ENCODE measurements around the gene PLD6. TPM values are rescaled to one million over a fixed set of nuclear protein-coding genes. Genes with fewer than 3 reads are reported as not detected.
A peak's percentile ranks its signal among the peaks of the same experiment; 100 is the strongest.

The PLD6 gene
- total and polyA plus RNA-seq, 10 donors, result 1.4 to 5.6 (median 3.5) TPM

DNA sequence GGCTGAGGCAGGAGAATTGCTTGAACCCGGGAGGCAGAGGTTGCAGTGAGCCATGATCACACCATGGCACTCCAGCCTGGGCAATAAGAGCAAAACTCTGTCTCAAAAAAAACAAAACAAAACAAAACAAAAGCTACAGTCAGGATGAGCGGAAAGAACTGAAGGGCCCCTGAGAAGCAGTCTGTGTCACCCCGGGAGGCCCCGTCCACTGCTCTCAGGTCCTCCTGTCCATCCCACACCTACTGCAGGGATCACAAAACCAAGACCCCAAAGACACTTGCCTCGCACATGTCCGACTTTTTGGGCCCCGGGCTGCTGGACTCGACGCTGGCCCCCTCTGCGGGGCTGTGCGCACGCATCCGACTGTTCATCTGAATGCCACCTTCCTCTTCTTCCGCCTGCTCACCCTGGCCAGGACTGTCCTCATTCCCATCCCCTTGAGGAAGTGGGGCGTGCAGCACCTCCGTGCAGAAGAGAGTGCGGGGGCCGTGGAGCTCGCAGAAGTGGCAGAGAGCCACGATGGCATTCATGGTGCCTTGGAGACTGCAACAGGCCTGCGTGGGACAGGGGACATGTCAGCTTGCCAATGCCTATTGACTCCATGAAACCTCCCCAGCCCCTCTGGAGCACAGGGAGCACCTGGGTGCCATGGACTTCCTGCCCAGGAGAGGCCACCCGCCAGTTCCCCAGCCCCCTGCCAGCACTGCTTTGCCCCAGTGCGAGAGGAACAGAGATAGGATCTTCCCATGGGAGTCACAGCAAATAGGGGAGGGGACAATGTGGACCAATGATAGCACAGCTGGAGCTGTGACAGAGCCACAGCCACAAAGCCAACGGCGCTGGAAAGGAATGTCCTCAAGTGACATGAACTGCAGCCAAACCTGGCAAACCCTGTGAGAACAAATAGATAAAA, 21.7 kb upstream of the PLD6 start:
- Histone ChIP-seq H3K27ac (peak overlapping the region in 3 of 8 donors; percentile 48 to 80 (median 65)), H3K36me3 (peaks cover 4 to 100% (median 99%) of the 10 kb centered on the region in 6 donors), H3K4me1 (peaks cover 4 to 49% (median 24%) of the 10 kb centered on the region in 6 donors), H3K4me3 (no peak overlapping the region), H3K27me3 (replicated peaks in 1 of 7) (no peaks in the 10 kb centered on the region), H3K9me3 (no peaks in the 10 kb centered on the region)
- 90 to 96% (median 92%) methylated on average over 22 to 25 of the region's 25 CpGs for WGBS, 5 donors
- DNase-seq, result peak; percentile 58
- intact Hi-C loops (cut with DNase I; ENCODE audit: low total_unique reads), result no loop called here
- TF ChIP-seq POLR2A (IDR thresholded peaks at IDR 0.05) (no peak), POLR2AphosphoS5 (IDR thresholded peaks at IDR 0.05) (peak in 1 of 3 donors; percentile 44)
- TF ChIP-seq, protein P1, sequence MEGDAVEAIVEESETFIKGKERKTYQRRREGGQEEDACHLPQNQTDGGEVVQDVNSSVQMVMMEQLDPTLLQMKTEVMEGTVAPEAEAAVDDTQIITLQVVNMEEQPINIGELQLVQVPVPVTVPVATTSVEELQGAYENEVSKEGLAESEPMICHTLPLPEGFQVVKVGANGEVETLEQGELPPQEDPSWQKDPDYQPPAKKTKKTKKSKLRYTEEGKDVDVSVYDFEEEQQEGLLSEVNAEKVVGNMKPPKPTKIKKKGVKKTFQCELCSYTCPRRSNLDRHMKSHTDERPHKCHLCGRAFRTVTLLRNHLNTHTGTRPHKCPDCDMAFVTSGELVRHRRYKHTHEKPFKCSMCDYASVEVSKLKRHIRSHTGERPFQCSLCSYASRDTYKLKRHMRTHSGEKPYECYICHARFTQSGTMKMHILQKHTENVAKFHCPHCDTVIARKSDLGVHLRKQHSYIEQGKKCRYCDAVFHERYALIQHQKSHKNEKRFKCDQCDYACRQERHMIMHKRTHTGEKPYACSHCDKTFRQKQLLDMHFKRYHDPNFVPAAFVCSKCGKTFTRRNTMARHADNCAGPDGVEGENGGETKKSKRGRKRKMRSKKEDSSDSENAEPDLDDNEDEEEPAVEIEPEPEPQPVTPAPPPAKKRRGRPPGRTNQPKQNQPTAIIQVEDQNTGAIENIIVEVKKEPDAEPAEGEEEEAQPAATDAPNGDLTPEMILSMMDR (IDR thresholded peaks at IDR 0.05 in 8 of 11, conservative IDR thresholded peaks at IDR 0.05 in 3 of 11), result no peak

DNA sequence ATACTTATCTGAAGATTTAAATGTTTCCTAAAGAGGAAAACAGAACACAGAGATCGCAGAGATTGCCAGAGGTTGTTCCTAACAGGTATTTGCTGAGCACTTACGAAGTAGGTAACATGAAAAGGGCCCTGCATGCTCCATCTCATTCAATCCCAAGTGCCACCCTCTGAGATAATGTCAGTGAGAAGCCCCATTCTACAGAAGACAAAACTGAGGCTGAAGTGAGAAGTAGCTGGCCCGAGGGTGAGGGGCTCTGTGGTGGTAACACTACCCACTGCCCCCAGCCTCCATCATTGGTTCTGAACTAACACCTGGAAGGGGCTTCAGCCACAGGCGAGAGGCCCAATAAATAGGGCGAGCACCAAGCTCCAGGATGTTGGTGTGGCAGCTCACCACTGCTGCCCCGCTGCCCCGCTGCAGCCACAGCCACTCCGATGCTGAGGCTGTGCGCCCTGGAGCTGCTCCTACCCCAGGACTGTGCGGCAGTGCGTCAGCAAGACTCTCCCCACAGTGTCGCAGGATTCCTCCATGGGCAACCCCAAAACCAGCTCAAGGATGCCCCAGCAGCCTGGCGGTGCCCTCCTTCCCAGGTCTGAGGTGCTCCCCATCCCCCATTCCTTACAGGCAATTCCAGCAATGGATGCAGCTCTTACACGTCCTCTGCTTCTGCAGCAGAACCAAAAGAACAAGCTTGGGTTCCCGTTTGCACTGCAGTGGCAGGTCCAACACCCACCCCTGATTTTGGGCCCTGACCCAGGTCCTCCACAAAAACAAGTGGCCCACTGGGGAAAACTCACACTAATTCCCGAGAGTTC, 20.5 kb upstream of the PLD6 start:
- Histone ChIP-seq H3K4me1 (peaks cover 0 to 37% (median 15%) of the 10 kb centered on the region in 6 donors), H3K36me3 (peaks cover 4 to 100% (median 100%) of the 10 kb centered on the region in 6 donors), H3K27ac (no peak overlapping the region), H3K27me3 (replicated peaks in 1 of 7) (no peaks in the 10 kb centered on the region), H3K9me3 (no peaks in the 10 kb centered on the region), H3K4me3 (no peak overlapping the region)
- intact Hi-C loops (cut with DNase I; ENCODE audit: low total_unique reads), result no loop called here
- TF ChIP-seq POLR2AphosphoS5 (IDR thresholded peaks at IDR 0.05) (peak in 1 of 3 donors; percentile 24), POLR2A (IDR thresholded peaks at IDR 0.05) (no peak)
- peak; percentile 48 for DNase-seq
- 93 to 96% (median 95%) methylated on average over 9 to 16 of the region's 16 CpGs for WGBS, 5 donors

DNA sequence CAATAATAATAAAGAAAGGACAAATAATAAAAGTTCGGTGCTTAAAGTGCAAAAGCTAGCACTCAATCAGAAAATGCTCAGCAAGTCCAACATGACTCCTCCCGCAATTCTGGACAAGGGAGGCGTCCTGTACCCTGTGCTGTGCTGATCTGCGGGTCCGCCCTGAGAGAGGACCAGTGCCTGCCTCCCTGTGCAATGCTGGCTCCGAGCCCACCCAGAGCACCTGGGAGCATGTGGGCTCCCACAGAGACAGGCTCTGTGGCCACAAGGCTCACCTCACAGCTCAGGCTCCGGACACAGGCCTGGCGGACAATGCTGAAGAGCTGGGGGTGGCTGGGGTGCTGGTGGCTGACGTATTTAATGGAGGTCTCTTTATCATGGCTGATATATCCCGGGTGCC, 19.8 kb upstream of the PLD6 start:
- Histone ChIP-seq H3K9me3 (no peaks in the 10 kb centered on the region), H3K36me3 (peaks cover 4 to 100% (median 100%) of the 10 kb centered on the region in 6 donors), H3K4me3 (no peak overlapping the region), H3K4me1 (peaks cover 0 to 30% (median 14%) of the 10 kb centered on the region in 6 donors), H3K27me3 (replicated peaks in 1 of 7) (no peaks in the 10 kb centered on the region), H3K27ac (no peak overlapping the region)
- DNase-seq, result peak; percentile 54
- intact Hi-C loops (cut with DNase I; ENCODE audit: low total_unique reads), result no loop called here
- TF ChIP-seq, protein P1 (IDR thresholded peaks at IDR 0.05 in 8 of 11, conservative IDR thresholded peaks at IDR 0.05 in 3 of 11), result no peak
- peak in 1 of 3 donors; percentile 26 for TF ChIP-seq POLR2AphosphoS5 (IDR thresholded peaks at IDR 0.05)
- WGBS, 5 donors, result 91 to 98% (median 93%) methylated on average over 10 of the region's 10 CpGs

DNA sequence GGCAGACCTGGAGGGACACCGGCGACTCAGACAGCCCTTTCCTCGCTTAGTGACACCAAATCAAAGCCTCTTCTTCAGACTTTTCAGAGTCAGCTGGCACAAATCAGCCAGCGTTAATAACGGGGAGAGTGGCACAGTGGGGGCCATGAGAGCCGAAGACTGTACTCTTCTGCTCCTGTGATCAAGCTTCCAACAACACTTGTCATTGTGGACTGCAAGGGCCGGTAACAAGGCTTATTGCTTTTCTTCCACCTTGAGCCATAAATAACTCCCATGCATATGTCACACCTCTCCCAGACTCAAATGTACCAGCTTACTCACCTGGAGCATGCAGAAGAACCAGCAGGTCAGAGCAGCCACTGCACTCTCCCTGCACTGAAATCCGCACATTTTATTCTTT, 18.0 kb upstream of the PLD6 start:
- Histone ChIP-seq H3K4me3 (no peak overlapping the region), H3K36me3 (peaks cover 4 to 100% (median 100%) of the 10 kb centered on the region in 6 donors), H3K27me3 (replicated peaks in 1 of 7) (no peaks in the 10 kb centered on the region), H3K9me3 (no peaks in the 10 kb centered on the region), H3K4me1 (peaks cover 0 to 12% (median 7%) of the 10 kb centered on the region in 6 donors), H3K27ac (no peak overlapping the region)
- WGBS, 5 donors, result 81 to 91% (median 90%) methylated on average over 8 of the region's 8 CpGs
- no peak for DNase-seq
- no peak for TF ChIP-seq POLR2A (IDR thresholded peaks at IDR 0.05)
- TF ChIP-seq POLR2AphosphoS5 (IDR thresholded peaks at IDR 0.05), result no peak
- TF ChIP-seq, protein P1 (IDR thresholded peaks at IDR 0.05 in 8 of 11, conservative IDR thresholded peaks at IDR 0.05 in 3 of 11), result no peak
- intact Hi-C loops (cut with DNase I; ENCODE audit: low total_unique reads), result no loop called here

All from spleen (tissue), 11 donors.